HG03039 (cell line): ENCODE results near the gene TNIK.

Source experiments
- ATAC-seq: cut with Tn5 transposase; IDR thresholded peaks from one replicate; pipeline ENCODE4 v1.9.1; 2021; ENCODE audit warnings: mild to moderate bottlenecking, moderate library complexity; ENCODE audit not compliant: unreplicated experiment

TNIK gene

DNA sequence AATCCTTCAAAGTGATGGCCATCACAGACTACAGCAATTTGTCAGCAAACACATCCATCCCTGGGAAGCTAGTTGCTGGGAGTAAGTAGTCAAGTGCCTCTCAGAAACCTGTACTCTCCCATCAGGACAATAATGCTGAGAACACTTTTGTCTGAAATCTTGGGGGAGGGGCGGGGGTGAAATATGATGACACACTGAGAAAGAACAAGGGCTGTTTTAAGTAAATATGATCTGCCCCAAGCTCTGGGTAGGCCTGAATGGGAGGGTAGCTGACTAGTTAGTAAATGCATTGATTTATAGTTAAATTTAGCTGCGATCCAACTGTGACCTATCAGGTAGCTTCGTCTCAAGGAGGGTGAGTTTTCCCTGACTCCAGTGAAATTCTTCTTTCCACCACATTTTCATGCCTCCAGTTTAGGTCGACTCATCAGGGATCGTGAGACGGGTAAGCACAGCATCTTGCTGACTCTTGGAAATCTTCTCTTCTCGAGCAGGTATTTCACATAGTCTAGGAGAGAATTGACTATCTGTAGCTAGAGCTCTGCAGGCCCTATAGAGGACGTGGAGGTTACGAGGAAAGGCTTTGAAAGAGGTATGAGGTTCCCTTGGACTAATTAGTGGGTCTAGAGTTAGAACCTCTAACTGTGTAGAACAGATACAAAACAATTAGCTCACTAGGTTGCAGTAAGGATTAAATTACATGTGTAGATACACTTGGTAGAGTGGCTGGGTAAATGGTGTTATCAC is 220.3 kb downstream of the TNIK start:
- no peak for ATAC-seq

DNA sequence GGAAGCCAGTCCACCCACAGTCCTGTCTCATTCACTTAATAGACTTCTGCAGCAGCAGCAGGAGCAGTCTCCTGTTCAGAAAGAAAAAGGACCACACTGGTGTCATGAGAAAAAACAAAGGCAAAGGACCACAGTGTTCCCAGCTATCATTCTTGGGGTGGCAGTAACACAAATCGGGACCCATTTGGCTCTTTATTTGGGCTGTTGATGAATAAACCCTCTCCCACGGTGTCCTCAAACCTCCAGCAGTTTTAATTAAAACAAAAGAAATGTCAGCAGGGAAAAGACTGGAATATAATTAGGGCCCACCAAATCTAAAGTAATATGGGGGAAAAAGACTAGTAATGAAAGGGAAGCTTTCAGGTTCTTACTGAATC is 223.2 kb downstream of the TNIK start:
- ATAC-seq: no peak

DNA sequence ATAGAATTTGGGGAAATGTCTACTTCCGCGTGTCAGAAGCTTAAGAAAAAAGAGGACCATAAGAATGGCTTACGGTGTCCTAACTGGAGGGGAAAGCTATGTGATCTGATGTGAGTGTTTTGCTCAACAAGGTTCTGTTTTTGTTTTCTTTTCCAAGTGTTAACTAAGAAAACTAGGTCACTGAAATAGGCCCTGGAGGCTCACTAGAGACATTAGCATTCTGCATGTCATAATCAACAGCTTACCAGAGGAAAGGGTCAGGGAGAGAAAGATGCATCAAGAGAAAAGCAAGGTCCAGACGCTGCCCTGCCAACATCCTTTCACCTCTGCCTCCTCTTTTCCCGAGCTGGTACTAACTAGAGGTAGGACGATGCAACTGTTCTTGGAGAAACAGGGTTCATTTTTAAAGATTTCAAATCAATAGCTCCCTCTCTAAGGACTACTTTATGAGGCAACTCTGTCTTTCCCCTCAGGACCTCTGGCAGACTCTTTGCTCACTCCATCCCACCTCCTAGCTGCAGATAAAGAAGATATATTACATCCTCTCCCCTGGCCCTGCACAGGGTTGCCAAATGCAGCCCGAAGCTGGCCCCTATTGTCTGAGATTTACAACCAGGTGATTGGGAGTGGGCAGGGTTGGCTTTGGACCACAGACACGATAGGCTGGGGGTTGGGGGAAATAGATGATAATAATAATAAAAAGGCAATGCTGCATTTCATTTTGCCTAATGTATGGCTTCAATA is 223.8 kb downstream of the TNIK start:
- ATAC-seq: no peak

DNA sequence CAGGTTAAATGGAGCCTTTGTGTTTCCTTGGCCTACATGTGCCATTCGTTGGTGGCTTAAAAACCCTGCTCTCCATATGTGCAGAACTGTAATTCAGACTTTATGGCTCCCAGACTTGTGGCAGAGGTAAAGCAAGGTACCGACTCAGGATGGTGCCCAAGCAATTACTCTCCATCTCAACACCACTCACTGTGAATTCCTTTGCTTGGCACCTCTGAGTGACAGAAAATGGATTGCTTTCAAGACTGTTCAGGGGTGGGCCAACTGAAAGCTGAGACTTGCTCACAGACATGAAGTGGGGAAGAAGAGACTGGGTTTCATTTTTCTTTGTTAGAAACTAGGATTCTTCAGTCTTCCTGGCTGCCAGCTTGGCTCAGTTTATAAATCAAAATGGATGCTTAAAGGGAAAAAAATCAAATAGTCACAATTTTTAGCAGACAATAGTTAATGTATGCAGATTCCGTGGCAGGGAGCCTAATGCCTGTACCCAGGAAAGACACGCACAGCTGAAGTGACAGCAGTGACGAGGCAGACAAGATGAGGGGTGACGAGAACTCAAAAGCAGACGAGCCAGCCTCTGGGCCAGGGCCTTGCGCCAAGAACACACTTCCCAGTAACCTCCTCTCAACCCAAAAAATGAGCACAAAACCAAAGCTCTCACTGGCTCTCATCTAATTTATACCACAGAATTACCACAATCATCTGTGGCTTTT is 225.8 kb downstream of the TNIK start:
- ATAC-seq: no peak

DNA sequence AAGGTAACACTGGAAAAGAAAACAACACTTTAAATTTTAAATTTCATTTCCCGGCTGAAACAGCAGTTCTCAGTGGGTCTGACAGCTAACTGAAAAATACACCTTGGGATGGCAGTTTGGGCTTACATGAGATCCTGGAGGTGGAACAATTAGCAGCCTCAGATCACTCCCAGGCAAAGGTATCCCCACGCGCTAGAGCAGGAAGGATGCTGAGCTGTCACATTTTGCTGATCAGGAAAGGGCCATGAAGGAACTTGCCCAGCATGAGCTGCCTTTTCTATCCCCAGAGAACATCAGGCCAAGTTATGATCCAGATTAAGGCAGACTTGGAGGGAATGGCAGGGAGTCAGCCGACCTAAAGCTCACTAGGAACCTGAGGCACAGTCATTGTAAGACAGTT is 228.8 kb downstream of the TNIK start:
- no peak for ATAC-seq

DNA sequence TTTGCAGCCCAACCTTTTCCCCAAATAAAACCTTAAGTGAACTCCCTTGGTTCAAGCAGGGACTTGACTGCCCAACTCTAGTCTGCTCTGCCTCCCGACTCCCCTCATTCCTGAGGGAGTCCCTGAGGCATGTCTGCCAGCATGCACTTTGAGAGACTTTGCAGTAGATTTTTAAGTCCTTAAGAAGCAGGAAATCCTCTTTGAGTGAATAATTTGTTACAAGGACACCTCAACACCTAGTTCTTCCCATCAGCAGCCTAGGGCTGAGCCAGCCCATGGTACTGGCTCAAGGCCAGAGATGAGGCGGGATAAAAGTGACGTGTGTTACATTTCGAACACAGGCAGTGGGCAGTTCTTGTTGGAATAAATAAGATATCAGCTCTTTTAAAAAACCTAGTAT is 229.3 kb downstream of the TNIK start:
- ATAC-seq: no peak

DNA sequence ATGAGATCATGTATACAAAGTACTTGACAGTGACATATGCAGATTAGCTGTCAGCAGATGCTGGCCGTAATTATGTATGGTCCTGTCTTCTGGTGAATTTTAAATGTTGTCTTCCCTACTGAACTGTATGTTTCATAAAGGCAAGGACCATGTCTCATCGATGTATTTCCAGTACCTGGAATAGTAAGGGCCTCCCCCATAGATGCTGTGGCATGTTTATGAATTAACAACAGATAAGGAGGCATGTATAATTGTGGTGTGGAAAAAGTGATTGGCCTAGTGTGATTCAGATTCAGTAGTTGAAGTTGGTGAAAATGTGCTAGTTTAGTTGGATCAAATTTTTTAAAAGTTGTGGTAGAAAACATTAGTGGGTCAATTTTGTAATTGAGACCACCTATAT is 231.0 kb downstream of the TNIK start:
- ATAC-seq: no peak

DNA sequence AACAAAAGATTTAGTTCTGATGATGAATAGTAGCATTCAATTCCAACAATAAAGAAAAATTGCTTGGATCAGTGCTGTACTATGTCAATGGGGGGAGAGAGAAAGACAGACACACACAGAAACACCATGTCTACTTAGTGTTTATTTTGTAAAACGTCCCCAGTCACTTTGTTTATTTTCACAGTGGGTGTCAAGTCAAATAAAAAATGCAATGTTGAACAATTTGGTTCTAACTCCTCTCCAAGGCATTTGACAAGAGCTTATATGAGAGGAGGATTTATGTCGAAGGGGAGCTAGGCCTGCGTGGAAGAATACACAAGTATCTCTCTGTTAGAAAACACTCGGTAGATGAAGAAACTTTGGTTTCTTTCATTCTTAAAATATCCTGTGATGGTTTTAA is 232.0 kb downstream of the TNIK start:
- no peak for ATAC-seq

DNA sequence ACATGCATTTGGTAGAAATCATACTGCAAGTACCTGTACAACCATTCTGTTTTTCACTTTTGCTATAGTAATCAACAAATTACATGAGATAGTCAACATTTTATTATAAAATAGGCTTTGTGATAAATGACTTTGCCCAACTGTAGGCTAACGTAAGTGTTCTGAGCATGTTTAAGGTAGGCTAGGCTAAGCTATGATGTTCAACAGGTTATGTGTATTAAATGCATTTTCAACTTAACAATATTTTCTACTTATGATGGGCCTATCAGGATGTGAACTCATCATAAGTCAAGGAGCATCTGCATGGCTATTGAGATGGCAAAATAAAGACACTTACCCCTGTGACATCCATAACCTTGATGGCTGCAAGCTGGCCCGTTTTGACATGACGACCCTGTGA is 232.4 kb downstream of the TNIK start:
- no peak for ATAC-seq

DNA sequence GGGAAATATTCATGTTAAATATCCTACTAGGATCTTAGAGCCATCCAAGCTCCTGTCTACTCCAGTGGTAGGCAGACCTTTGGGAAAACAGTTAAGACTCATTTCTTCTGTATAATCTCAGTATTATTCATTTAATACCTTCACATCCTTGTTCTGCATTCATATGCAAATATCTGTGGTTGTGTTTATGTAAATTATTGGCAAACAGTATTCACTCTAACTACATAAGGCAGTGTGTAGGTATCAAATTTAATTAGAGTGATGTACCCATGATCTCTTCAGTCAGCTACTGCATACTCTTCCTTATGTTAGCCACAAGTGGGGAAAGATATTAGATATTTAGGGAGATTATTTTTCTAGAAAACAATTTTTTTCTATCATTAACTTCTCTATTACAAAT is 232.8 kb downstream of the TNIK start:
- no peak for ATAC-seq

DNA sequence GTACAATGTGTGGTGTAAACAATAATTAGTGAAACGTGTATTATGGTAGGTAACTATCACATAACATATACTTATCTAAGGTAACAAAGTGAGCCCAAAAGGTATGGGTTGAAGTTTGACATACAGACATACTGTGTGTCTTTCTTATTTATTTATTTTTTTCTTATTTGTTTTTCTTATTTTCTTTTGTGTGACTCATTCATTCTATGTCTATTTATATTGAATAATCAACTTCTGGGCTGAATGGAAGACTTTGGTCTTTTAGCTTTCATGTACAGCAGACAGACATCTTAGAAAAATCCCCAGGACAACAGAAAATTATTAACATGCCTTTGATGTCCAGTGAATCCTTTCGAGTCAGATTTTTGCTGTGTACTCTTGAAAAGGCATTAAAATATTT is 233.4 kb downstream of the TNIK start:
- ATAC-seq: no peak

DNA sequence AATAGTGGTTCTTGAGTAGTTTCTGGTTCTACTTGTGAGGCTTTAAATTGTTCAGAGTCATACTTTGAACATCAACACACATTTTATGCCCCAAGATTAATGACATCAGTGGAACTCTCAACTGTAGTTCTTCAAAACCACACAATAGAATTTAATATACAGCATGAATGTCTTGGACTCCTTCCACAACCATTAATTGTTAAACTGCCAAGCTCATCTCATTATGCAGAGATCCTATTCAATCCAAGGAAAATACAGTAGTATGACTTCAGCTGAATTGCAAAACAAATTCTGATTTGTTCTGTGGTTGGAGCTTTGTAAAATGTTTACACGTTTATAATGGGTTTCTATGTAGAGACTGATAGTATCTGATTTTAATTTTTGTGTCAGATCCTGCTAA is 234.5 kb downstream of the TNIK start:
- no peak for ATAC-seq

DNA sequence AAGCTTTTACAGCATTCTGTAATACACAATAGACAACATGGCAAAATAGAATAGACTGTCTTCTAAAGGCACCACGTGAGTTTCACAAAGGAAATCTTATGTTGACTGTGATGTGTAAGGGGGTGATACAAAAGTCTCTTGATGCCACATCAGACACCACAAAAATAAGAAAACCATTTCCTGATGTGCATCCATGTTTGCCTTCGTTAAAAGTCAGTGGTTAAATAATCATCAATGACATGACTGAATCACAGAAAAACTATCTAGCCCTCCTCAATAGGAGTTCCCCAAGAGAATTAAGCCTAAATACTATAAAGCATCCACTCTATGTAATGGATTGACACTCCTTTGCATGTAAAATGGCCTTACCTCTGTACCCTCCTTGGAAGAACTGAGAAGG is 235.0 kb downstream of the TNIK start:
- no peak for ATAC-seq

DNA sequence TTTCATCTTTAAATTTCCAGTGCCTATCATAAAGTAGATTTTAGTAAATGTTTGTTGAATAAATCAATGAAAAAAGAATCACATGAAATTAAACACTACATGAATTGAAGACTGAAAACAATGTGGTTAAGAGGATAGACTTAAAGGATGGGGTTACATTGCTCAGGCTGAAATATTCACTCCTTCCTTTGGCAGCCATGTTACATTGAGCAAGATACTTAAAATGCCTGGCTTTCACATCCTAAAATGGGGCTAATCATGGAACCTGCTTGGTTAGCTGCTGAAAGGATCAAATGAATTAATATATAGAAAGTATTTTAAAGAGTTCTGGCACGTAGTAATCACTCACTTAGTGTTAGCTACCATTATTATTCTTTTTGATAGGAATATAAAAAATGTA is 236.8 kb downstream of the TNIK start:
- ATAC-seq: no peak

DNA sequence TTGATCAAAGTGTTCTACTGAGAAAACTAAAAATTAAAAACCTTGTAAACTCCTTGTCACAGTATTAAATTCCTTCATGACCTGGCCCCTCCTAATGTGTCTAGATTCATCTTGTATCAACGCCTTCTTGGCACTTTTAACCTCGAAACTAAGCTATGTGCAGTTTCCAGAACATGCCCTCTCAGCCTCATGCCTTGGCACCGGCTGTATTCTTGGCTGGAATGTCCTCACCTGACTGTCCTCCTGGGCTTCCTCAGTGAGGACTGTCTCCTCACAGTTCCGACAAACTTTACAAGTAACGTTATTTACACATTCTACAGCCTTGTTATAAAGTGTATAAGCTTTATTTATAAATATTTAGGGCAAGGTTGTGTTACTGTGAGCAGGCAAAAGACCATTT is 237.2 kb downstream of the TNIK start:
- ATAC-seq: no peak

DNA sequence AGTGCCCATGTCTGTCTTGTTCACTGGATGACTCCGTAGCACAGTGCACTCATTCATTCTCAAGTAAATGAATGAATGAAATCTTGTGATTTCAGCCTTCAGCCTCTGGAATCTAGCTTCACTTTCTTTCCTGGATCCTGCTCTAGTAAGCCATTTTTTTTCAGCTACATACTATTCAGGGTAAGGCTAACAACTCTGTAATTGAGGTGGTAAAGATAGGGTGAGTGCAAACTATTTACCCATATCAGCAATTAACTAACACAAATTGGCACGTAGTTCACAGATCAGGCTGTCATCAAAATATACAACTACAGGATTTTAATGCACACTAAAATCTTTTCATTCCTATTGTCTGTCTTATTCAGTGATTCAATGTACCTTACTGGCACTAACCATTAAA is 238.6 kb downstream of the TNIK start:
- ATAC-seq: no peak

DNA sequence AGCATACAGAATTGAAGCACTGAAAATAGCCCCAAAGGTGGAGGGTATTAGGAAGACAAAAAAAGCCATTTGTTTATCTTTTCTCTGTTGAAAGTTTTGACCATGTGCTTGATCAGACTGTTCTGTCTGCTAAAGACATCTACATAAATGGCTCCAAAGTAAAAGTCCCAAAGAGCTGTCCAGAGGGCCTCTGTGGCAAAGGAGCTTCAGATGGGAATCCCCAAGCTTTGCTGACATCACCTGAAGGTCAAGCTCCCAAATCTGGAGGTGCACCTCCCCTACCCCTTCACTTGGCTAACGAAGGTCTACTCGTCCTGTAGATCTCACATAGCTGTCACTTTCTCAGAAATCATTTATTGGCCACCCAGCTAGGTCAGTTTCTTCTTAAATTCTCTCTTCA is 239.1 kb downstream of the TNIK start:
- no peak for ATAC-seq

DNA sequence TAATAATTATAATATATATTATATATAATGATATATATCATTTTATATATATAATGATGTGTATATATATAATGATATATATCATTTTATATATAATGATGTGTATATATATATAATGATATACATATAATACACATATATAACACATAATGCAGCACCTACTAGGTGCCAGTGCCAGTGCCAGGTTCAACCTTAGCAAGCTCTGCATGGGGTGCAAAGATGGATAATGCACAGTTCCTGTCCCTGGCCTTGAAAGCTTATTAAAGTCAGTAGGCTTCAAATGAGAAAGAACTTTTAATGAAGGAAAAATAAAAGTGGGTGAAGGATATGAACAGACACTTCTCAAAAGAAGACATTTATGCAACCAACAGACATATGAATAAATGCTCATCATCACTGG is 240.9 kb downstream of the TNIK start:
- no peak for ATAC-seq

DNA sequence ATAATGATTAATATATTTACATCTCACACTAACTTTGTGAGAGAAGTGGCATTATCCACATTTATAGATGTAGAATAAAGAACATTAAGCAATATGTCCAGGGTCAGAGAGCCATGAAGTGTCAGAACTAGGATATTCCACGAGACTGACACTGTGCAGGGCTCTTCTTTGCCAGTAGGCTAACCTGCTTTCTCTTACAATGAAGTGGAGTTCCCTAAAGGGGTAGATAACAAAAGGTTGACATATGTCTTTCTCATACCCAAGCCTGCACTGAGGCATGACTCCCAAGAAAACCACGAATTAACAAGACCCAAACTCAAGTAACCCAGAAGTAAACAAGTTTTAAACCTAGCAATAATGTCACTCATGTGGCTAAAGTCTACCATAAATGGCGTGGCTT is 242.1 kb downstream of the TNIK start:
- ATAC-seq: no peak

DNA sequence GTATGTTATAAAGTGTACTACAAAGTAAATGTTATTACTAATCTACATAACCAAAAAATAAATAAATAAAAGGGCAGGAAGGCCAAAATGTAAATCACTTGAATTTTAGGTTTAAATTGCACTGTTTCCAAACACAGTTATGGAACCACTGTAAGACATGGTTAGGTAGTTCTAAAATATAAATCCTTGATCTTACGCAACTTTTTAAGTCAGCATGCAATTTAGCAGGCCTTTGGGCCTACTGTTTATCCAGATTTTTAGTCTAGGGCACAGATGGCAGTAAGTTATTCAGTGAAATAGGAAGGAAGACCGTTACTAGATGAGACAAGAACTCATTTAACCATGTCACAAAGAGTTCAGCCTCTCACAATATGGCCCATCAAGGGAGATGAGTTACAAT is 246.3 kb downstream of the TNIK start:
- no peak for ATAC-seq

DNA sequence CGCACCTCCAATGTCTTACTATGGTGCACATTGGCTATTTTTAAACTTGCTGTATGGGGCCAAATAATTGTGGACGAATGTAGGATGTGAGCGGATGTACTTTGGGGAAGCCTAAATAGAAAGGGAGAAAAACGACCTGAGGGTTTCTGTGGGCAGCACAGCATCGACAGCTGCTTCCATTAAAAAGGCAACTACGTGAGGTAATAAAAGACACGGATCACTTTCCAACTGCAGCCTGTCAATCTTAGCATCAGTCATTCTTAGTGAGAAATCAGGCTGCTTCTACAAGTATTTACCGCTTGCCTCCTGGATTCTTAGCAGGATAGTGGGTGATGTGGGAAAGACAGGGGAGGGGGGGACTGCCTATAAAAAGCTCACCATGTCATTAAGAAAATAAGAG is 247.0 kb downstream of the TNIK start:
- no peak for ATAC-seq

DNA sequence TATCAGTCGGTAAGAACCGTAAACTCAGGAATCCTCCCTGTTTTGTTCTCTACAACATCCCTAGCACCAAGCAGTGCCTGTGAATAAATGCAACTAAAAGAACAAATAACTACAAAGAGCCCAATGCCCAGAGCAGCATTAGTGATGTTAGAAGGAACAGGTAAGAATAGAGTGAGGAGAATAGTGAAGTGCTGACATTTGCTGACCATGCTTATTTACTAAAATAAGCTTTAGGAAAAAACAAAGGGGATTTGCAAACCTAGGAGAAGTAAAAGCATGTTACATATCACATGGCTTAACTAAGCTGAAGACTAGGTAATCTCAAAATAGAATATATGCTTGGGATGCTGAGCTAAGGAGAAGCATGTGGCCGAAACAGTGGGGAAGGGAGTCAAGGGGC is 247.6 kb downstream of the TNIK start:
- no peak for ATAC-seq
